PC-9 (cell line): Measurements from ENCODE around the gene ALG5.

ENCODE experiments used
- CTCF ChIP-seq: fragments of 200-600 bp; sonication (generic); conservative IDR thresholded peaks from 2 replicates; pipeline ENCODE4 v1.6.1; 2017; ENCODE audit warnings: mixed run types, antibody characterized with exemption, mild to moderate bottlenecking, moderate library complexity
- EZH2 ChIP-seq: fragments of 200-600 bp; sonication (generic); IDR thresholded peaks from 2 replicates; pipeline ENCODE4 v1.8.0; 2017; ENCODE audit warnings: antibody characterized with exemption, low read depth

GRCh38 chr13:36919833-36920615, 79.1 kb downstream of the ALG5 start, which contains the start of gene SMAD9:
- no peak for TF ChIP-seq CTCF
- TF ChIP-seq EZH2, result no peak
